ENCODE measurements around the gene SENP1.

DNA sequence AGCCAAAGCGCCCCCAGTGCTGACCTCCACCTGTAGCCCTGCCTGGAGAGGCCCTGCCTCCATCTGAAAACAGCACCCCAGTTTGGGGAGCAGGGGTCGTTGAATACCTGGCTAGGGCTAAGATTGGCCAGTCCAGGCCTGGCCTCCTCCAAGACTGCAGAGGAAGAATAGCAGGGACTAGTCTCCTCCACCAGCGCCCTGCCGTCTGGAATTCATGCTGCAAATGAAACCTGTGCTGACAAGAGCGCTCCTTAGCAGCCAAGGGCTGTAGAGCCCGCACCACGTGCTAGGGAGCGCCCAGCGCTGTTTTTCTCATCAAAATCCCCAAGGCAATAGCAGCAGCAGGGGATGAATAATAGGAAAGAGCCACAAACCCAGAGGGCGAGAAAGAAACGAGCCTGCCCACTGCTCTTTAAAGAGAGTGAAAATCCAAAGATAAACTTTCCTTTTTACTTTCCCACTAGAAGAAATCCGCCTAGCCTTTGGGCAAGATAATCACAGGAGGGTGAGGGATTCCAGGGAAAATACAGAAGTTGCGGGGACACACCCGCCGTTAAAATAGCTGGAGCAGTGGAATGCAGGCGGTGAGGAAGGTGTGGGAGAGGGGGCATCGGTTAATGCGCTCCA is 104.9 kb downstream of the SENP1 start:
- TF ChIP-seq, protein P1, sequence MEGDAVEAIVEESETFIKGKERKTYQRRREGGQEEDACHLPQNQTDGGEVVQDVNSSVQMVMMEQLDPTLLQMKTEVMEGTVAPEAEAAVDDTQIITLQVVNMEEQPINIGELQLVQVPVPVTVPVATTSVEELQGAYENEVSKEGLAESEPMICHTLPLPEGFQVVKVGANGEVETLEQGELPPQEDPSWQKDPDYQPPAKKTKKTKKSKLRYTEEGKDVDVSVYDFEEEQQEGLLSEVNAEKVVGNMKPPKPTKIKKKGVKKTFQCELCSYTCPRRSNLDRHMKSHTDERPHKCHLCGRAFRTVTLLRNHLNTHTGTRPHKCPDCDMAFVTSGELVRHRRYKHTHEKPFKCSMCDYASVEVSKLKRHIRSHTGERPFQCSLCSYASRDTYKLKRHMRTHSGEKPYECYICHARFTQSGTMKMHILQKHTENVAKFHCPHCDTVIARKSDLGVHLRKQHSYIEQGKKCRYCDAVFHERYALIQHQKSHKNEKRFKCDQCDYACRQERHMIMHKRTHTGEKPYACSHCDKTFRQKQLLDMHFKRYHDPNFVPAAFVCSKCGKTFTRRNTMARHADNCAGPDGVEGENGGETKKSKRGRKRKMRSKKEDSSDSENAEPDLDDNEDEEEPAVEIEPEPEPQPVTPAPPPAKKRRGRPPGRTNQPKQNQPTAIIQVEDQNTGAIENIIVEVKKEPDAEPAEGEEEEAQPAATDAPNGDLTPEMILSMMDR (IDR thresholded peaks at IDR 0.05), result no peak
- TF ChIP-seq POLR2A (IDR thresholded peaks at IDR 0.05), result no peak

Measured in heart left ventricle (tissue), 13 donors.